HG03175 (cell line): ENCODE data around the gene SH3GL1.

Experiments
- ATAC-seq: cut with Tn5 transposase; IDR thresholded peaks from one replicate; pipeline ENCODE4 v1.9.1; 2021; ENCODE audit warnings: mild to moderate bottlenecking, moderate library complexity; ENCODE audit not compliant: unreplicated experiment

The SH3GL1 gene

DNA sequence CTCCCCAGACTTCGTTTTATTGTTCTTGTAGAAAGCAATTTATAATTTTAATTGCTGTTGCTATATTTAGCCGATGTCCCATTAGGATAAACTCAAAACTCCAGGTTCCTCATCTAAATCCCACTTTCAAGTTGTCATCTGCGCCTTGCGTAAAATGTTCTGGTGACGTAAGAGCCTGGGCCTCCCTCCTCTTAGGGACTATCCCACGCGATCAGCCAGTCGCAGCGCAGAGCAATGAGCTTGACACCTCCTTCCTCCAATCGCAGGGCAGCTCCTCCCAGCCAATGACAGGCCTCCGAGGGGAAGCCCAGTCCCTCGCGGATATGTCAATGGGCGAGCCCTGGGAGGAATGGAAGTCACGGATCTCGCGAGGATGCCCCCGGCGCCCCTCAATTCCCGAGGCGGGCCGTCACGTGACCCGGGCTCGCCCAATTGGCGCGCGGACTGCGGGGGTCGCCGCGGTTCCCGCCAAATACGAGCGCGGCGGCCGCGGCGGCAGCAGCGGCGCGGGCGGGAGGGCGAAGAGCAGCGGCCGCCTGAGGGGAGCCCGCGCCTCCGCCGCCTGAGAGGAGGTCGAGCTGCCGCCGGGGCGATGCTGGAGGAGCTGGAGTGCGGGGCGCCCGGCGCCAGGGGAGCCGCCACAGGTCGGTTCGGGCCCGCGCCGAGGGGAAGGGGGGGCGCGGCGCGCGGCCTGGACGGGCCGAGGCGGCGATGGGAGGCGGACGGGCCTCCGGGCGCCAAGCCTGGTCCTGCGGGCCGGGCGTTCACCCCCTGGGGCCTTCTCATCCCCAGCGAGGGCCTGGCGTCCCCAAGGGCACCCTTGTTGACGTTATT lies 2.0 kb upstream of the SH3GL1 start, which contains the start of gene CHAF1A:
Gene CHAF1A, plus strand, starts transcription at position 470 of the 834 bp plus-strand sequence. Its CDS starts 123 bp downstream, at position 593.
- peak; percentile 88 for ATAC-seq

- ATAC-seq, result no peak
Measured at GRCh38 chr19:4401769-4402170, 1.4 kb upstream of the SH3GL1 start.

DNA sequence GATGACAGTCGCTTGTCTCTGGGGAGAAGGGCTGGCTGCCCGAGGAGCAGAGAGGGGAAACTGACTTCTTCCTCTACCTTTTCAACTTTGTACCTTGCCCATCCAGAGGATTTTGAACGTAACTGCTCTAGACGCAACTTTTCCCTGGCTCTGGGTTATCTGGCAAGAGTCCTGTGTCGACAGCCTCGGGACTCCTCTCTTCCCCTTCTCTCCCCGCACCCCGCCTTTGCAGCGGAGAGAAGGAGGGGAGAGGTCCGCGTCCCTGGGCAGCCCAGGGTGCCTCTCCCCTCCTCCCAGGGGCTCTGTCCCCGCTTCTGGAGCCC lies 574 bp downstream of the SH3GL1 start:
- peak; percentile 2 for ATAC-seq

DNA sequence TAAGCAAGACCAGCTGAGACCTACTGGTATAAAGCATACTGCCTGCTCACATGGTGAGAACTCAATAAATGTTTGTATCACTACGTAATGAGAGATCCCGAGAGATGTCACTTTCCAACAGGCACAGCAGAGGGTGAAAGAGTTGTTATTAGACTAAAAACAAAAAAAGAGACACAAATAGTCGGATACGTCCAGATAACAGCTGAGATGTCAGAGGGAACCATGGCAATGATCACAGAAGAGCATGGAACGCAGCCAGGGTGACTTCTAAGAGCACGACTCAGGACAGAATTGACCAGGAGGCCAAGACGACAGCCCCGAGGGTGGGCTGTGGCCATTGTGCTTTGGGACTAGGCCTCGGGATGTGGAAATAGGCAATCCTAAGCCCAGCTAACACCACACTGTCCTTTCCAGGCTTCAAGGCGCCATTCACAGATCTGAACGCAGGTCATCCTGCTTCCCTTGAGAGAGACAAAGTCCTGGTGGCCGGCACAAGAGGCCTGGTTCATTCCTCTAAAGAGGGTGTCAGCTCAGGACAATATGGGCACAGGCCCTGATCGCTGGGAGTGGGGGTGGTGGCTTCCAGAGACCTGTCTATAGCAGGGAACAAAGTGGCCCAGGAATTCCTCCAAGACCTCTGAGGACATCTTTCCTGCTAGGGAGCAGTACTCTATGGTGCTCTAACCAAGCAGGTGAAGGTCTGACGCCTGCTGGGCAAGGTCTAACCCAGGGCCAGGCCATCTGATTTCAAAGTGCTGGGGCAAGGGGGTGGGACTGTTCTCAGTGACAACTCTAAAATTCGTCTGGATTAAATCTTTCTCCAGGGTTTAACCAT lies 3.2 kb downstream of the SH3GL1 start:
- ATAC-seq, result no peak

GRCh38 chr19:4393947-4394590 lies 6.3 kb downstream of the SH3GL1 start:
- no peak for ATAC-seq

DNA sequence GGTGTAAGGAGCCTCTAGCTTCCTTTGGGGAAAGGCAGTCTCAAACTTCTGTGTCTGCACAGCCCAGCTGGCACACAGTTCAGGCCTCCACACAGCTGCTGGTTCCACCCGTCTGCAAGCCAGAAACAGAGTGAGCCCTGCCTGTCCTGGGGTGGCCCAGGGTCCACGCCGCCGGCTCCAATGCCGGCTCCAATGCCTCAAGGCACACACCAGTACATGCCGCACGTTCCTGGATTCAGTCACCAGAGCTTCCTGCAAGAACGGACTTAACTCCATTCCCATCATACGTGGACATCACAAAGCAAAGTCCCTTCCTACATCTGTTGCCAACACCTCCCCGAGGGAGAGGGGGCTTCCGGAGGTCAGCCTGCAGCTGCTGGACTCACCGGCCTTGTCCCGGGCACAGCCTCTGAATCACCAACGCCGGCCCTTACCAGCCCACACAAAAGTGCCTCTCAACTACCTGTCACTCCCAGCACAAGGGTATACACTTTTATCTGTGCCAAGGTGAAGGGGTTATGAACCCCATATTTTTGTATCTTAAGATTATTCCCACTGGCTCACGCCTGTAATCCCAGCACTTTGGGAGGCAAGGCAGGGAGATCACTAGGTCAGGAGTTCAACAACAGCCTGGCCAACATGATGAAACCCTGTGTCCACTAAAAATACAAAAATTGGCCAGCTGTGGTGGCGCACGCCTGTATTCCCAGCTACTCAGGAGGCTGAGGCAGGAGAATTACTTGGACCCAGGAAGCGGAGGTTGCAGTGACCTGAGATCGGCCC lies 8.5 kb downstream of the SH3GL1 start:
- ATAC-seq, result no peak

DNA sequence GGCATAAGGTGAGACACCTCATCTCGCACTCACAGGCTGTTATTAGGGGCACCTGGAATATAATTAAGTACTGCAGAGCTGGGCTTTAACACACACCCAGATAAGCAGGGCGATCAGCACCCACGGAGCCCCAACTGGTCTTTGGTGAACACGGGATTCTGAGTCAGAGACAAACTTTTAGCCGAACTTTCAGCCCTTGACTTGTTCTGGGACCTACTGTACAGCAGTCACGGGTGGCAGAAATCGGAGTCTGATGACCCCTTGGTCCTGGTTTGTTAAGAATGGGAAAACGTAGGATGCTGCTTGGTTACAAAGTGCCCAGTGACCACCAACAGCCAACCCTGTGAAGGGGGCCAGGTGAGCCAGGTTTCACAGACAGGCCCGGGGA lies 9.0 kb downstream of the SH3GL1 start:
- ATAC-seq, result no peak

DNA sequence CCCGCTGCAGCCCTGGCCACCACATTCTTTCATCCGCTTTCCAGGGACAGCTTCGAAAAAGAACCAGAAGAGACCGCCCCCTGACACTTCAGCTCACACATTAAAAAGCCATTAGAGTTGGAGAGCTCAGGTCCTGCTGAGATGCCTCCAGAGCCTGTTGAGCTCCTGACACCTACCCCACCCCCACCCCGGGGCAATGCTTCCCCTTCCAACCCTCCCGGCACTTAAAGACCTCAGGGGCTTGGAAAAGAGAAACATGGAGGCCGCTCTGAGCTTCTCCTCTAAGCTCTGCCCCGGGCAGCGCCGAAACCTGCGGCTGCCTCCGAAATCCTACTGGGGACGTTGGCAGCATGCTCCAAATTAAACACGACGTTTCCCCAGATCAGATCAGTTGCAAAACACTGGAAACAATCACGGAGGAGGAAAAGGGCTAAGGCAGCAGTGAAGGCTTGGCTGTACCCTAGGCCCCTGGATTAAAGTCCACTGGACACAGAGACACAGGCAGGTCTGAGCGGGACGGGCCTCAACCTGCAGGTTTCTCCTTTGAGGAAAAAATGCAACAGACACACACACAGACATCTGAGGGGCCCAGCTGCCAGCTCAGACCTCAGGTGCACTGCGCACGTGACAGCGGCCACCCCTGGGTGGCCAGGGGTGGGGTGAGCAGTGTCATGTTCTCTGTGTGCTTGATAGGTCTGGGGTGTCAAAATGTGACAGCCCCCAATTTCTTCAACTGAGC lies 9.6 kb downstream of the SH3GL1 start:
- ATAC-seq, result no peak

- no peak for ATAC-seq
Measured at GRCh38 chr19:4390017-4390566, 10.3 kb downstream of the SH3GL1 start.

- no peak for ATAC-seq
Measured at GRCh38 chr19:4389511-4390016, 10.8 kb downstream of the SH3GL1 start.

GRCh38 chr19:4389064-4389375 lies 11.3 kb downstream of the SH3GL1 start:
- ATAC-seq, result no peak

DNA sequence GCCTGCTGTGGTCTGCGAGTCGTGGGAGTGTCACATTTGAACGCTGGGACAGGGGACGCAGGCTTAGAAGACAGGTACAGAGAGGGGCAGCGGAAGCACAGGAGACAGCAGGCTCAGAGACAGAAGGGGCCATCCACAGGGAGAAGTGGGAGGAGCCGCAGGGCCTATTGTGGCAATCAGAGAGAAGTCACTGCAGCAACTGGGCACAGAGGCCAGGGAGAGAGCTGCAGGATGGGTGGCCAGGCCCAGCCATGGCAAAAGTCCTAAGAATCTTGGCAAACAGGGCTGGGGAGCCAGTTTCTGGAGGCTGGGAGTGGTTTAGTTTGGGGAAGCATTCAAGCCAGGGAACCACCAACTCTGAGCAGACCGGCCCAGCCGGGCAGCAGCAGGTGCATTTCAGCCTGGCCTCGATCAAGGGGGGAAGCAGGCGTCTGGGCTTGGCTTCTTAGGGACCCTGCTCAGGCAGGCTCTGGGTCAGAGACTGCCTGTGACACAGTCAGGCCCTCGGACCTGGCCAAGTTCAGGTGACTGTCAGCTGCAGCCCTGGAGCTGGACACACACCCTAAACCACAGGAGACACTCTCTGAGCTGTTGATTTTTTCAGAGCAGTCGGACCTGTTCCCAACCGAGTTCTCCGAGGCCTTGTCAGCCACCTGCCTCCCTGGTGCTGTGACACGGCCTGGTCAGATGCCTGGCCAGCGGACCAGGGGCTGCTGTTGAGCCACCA lies 11.8 kb downstream of the SH3GL1 start:
- no peak for ATAC-seq

DNA sequence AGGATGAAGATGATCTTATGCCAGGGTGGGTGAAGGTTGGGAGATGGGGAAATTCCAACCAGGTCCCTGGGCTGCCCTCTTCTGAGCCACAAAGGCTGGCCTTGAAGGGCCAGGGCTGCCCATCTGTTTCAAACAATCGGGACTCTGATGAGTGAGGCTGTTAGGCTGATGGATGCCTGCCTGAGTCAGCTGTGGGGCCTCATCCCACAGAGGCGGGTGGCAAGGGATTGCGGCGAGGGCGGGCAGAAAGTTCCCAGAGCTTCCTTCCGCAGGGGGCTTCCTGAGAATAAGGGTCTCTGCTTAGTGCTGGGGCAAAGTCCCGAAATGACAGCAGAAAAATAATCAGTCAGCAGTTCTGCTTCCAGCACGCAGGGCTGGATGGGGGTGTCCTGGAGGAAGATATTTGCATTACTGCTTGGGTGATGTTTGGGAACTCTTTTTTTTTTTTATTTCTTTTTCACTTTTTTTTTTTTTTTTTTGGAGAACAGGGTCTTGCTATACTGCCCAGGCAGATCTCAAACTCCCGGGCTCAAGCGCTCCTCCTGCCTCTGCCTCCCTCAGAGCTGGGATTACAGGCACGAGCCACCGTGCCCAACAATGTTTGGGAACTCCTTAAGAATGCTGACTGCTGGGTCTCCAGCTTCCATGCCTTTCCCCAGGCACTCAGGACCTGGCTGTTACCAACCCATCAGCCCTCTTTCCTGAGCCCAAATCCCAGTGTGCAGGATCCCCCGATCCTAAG lies 14.1 kb downstream of the SH3GL1 start:
- no peak for ATAC-seq

DNA sequence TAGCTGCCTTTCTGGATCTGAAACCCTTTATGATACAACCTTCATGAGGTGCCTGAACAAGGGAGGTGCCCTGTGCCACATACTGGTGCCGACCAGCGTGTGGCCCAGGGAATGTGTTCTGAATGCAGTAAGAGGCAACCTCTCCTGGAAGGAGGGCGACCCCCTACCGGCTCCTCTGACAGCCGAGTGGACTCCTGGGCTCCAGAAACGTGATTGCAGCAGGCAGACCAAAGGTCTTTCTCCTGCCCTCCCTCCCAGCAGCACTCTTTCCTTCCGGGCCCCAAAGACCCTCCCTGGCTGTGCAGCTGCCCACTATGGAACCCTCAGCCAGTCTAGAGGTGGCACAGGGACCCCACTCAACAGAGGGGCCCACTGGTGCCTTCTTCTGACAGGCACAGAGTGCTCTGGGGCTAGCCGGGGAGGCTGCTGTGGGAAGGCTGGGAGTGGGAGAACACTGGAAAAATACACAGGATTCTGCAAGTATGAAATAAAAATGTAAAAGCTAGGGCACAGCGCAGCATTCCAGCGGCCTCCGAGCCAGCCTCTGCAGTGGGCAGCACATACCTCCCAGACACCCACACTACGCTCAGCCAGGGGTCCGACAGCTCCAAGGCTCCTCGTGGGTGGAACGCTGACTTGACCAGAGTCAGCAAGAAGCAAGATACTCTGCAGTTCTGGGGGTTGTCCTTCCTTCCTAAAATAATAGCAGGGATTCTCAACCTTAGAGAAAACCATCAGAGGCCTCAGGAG lies 14.9 kb downstream of the SH3GL1 start:
- ATAC-seq, result no peak

- ATAC-seq, result no peak
Measured at GRCh38 chr19:4380254-4380727, 20.1 kb downstream of the SH3GL1 start.

DNA sequence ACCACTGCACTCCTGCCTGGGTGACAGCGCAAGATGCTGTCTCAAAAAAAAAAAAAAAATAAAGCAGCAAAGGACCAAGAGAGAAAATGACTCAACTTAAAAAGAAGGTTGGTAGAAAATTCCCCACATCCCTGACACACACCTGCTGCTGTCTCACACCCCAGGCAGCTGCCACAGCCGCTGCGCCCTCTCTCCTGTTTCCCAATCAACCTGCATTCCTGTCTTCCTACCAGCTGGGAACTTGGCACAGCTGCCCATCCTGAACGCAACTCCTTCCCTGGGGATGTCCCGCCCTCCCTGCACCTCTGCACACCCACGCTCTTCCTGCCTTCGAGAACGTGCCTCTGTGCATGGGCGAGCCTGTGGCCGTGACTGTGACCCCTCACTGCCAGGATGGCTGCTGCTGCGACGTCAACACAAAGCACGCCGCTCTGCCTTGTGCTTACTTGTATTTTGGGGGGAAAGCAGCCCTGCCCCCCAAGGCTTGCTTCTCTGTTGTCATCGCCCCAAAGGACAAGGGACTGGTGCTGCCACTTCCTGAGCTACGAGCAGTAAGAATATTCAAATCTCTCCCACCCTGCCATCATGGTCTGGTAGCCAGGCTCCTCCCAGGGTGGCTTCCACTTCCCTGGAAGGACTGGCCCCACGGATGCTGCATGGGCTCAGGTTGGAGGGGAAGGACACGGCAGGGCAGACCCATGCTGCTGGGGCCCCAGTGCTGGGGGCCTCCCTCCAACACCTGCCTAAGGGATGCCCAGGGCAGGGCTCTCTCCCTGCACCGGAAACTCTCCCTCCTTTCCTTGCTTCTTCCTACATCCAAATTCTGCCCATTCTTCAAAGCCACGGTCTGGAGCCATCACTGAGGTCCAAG lies 20.7 kb downstream of the SH3GL1 start:
- ATAC-seq, result no peak

DNA sequence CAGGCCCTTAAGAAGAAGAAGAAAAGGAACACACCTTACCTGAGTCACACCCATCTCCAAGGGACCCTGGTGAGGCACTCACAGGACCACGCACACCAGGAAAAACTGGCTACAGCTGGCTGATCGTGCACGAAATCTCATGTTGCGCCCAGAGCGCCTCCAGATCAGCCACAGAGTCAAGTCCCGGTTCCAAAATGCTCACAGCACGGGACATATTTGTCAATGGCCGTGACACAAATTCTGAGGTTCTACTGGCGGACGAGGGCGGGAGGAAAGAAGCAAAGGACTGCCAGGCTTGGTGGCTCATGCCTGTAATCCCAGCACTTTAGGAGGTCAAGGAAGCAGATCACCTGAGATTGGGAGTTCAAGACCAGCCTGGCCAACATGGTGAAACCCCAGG lies 21.5 kb downstream of the SH3GL1 start:
- ATAC-seq, result no peak
